Natural killer cell treated with Interleukin-12 subunit alpha and Interleukin-12 subunit beta and Interleukin-15 and Interleukin-18, amount 100 ng/mL, for 72 hours (primary cell): ENCODE results near the gene CAPZB. TPM values are rescaled to one million over a fixed set of nuclear protein-coding genes. Genes with fewer than 3 reads are reported as not detected.

ENCODE experiments used
- ATAC-seq, 2 donors: fragments of 150-1000 bp; cut with Tn5 transposase in 1 of 2; sonication (Bioruptor Pico), chemical (Tn5 transposase) in 1 of 2; 2 replicates each; pipeline ENCODE4 v1.10.0; 2021
- DNase-seq: peaks from one replicate; pipeline ENCODE4 v3.0.0; 2022; ENCODE audit warnings: low spot score
- H3K27ac Mint-ChIP-seq, 2 donors: 1 replicate in 1 of 2; 2 replicates in 1 of 2; pipeline ENCODE4 v1.8.0; 2022; ENCODE audit warnings: mixed read lengths in 2 of 2, mild to moderate bottlenecking in 1 of 2, moderate library complexity in 1 of 2
- H3K27me3 Mint-ChIP-seq, 2 donors: 1 replicate in 1 of 2; 2 replicates in 1 of 2; pipeline ENCODE4 v1.8.0; 2022; ENCODE audit warnings: mixed read lengths in 2 of 2
- H3K36me3 Mint-ChIP-seq: one replicate; pipeline ENCODE4 v1.8.0; 2022; ENCODE audit warnings: mixed read lengths
- H3K4me1 Mint-ChIP-seq, 2 donors: 1 replicate in 1 of 2; 2 replicates in 1 of 2; pipeline ENCODE4 v1.8.0; 2022; ENCODE audit warnings: low read depth in 2 of 2, mixed read lengths in 2 of 2, mild to moderate bottlenecking in 1 of 2
- H3K4me3 Mint-ChIP-seq: one replicate; pipeline ENCODE4 v1.8.0; 2022; ENCODE audit warnings: mixed read lengths
- H3K9me3 Mint-ChIP-seq: 2 replicates; pipeline ENCODE4 v1.8.0; 2022; ENCODE audit warnings: mixed read lengths
- total RNA-seq, 2 donors: library from RNA; stranded (reverse); gene quantifications; one replicate each; pipeline ENCODE4 v1.2.3, GENCODE V29; 2022

CAPZB gene
- total RNA-seq, 2 donors from 2014 or later, result 270 to 359 TPM

- H3K36me3 Mint-ChIP-seq, result no peaks in the 10 kb centered on the region
- peaks cover 0 to 2% of the 10 kb centered on the region in 2 donors for H3K4me1 Mint-ChIP-seq
- H3K27ac Mint-ChIP-seq, result no peak overlapping the region
- no peak for ATAC-seq
- no peaks in the 10 kb centered on the region for H3K27me3 Mint-ChIP-seq
- H3K4me3 Mint-ChIP-seq, result no peak overlapping the region
- H3K9me3 Mint-ChIP-seq, result no peaks in the 10 kb centered on the region
- DNase-seq, result no peak
Measured at GRCh38 chr1:19327301-19327700, 158.0 kb downstream of the CAPZB start.

DNA sequence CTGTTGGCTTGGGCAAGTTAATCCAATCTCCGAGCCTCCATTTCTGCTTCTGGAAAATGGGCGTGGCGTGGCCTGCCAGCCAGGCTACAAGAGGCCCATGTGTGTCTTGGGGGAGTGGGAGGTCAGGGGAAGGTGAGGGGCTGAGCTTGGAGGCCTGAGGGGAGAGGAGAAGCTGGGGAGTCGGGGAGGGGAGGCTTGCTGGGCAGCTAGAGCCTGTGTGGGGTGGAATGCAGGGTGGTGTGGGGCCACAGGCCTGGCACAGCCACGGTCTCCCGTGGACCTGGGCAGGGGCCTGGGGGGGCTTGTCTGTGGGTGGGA, 158.6 kb downstream of the CAPZB start:
- H3K36me3 Mint-ChIP-seq, result no peaks in the 10 kb centered on the region
- no peaks in the 10 kb centered on the region for H3K27me3 Mint-ChIP-seq
- no peak overlapping the region for H3K4me3 Mint-ChIP-seq
- ATAC-seq, result no peak
- no peaks in the 10 kb centered on the region for H3K9me3 Mint-ChIP-seq
- DNase-seq, result no peak
- H3K27ac Mint-ChIP-seq, result no peak overlapping the region
- peaks cover 0 to 3% of the 10 kb centered on the region in 2 donors for H3K4me1 Mint-ChIP-seq

- no peak for ATAC-seq
- H3K4me1 Mint-ChIP-seq, result peaks cover 3% of the 10 kb centered on the region in 2 donors
- no peak overlapping the region for H3K27ac Mint-ChIP-seq
- DNase-seq, result no peak
- no peak overlapping the region for H3K4me3 Mint-ChIP-seq
- H3K36me3 Mint-ChIP-seq, result no peaks in the 10 kb centered on the region
- no peaks in the 10 kb centered on the region for H3K27me3 Mint-ChIP-seq
- H3K9me3 Mint-ChIP-seq, result no peaks in the 10 kb centered on the region
Measured at GRCh38 chr1:19325958-19326747, 159.2 kb downstream of the CAPZB start.

DNA sequence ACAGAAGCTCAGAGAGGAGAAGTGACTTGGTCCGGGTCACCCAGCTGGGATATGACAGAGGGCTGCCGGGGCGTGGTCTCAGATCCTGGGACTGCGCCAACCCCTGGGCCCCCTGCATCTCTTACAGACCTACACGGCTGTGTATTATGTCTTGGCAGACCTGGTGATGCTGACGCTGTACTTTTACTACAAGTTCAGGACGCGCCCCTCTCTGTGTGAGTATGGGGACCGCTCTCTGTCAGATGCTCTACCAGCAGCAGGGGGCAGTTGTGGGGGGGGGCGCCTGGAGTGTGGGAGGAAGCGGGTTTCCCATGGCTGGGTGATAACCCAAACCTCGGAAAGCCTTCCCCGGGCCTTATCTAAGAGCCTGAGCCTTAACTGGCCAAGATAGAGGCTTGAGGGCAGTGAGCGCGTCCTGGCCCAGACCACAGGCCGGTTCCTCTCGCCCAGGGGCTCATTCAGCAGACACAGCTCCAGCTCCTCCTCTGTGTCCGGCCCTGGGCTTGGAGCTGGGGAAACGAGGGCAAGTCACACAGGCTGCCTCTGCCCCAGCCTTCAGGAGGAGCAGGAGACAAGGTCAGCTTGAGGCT, 159.9 kb downstream of the CAPZB start:
- no peaks in the 10 kb centered on the region for H3K36me3 Mint-ChIP-seq
- H3K9me3 Mint-ChIP-seq, result no peaks in the 10 kb centered on the region
- ATAC-seq, result peak in 1 of 2 donors; percentile 31
- H3K4me3 Mint-ChIP-seq, result no peak overlapping the region
- H3K27me3 Mint-ChIP-seq, result no peaks in the 10 kb centered on the region
- peaks cover 3 to 5% of the 10 kb centered on the region in 2 donors for H3K4me1 Mint-ChIP-seq
- no peak for DNase-seq
- H3K27ac Mint-ChIP-seq, result no peak overlapping the region

DNA sequence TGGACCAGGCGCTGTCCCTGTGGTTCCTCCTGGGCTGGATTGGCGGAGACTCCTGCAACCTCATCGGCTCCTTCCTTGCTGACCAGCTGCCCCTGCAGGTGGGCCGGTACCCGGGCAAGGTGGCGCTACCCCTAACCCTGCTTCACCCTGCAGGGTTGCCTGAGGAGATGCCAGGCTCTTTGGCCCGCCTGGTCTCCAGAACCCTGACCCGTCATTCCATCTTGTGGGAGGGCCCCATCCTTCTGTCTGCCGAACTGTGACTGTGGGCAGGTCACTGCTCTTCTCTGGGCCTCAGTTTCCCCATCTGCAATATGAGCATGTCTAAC, 160.7 kb downstream of the CAPZB start:
- Mint-ChIP-seq H3K9me3 (no peaks in the 10 kb centered on the region), H3K4me1 (peaks cover 3 to 5% of the 10 kb centered on the region in 2 donors), H3K36me3 (no peaks in the 10 kb centered on the region), H3K27me3 (no peaks in the 10 kb centered on the region), H3K27ac (no peak overlapping the region), H3K4me3 (no peak overlapping the region)
- ATAC-seq (no peak), DNase-seq (no peak)

GRCh38 chr1:19323987-19324664, 161.2 kb downstream of the CAPZB start:
- Mint-ChIP-seq H3K27ac (no peak overlapping the region), H3K36me3 (no peaks in the 10 kb centered on the region), H3K4me1 (peaks cover 3 to 5% of the 10 kb centered on the region in 2 donors), H3K9me3 (no peaks in the 10 kb centered on the region), H3K4me3 (no peak overlapping the region), H3K27me3 (no peaks in the 10 kb centered on the region)
- no peak for DNase-seq
- no peak for ATAC-seq

- Mint-ChIP-seq H3K4me1 (peaks cover 5 to 6% of the 10 kb centered on the region in 2 donors), H3K4me3 (no peak overlapping the region), H3K9me3 (no peaks in the 10 kb centered on the region), H3K36me3 (no peaks in the 10 kb centered on the region), H3K27ac (no peak overlapping the region), H3K27me3 (no peaks in the 10 kb centered on the region)
- no peak for DNase-seq
- ATAC-seq, result no peak
Measured at GRCh38 chr1:19322481-19322880, 162.9 kb downstream of the CAPZB start.

DNA sequence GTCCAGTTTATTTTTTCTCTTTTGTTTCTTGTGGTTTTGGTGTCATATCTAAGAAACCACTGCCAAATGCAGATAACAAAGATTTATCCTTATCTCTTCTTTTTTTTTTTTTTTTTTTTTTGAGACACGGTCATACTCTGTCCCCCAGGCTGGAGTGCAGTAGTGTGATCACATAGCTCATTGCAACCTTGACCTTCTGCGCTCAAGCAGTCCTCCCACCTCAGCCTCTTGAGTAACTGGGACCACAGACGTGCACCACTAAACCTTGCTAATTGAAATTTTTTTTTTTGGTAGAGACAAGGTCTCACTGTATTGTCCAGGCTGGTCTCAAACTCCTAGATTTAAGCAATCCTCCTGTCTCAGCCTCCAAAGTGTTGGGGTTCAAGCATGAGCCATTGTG, 164.3 kb downstream of the CAPZB start:
- H3K27ac Mint-ChIP-seq, result no peak overlapping the region
- no peak for ATAC-seq
- DNase-seq, result no peak
- H3K4me3 Mint-ChIP-seq, result no peak overlapping the region
- H3K27me3 Mint-ChIP-seq, result no peaks in the 10 kb centered on the region
- H3K4me1 Mint-ChIP-seq, result peaks cover 6 to 7% of the 10 kb centered on the region in 2 donors
- no peaks in the 10 kb centered on the region for H3K36me3 Mint-ChIP-seq
- H3K9me3 Mint-ChIP-seq, result no peaks in the 10 kb centered on the region

DNA sequence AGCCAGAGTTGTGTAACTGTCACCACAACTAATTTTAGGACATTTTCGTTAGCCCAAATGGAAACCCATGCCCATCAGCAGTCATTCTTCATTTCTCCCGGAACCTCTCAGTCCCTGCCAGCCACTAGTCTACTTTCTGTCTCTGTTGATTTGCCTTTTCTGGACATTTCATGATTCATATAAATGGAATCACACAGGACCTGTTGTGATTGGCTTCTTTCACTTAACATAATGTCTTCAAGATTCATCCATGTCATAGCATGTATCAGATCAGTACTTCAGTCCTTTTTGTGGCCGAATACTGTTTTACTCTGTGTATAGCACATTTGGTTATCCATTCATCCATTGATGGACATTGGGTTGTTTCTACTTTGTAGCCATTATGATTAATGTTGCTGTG, 166.1 kb downstream of the CAPZB start:
- DNase-seq (no peak), ATAC-seq (no peak)
- H3K4me3 Mint-ChIP-seq, result no peak overlapping the region
- no peaks in the 10 kb centered on the region for H3K36me3 Mint-ChIP-seq
- no peaks in the 10 kb centered on the region for H3K9me3 Mint-ChIP-seq
- H3K27me3 Mint-ChIP-seq, result no peaks in the 10 kb centered on the region
- peaks cover 12 to 14% of the 10 kb centered on the region in 2 donors for H3K4me1 Mint-ChIP-seq
- no peak overlapping the region for H3K27ac Mint-ChIP-seq

DNA sequence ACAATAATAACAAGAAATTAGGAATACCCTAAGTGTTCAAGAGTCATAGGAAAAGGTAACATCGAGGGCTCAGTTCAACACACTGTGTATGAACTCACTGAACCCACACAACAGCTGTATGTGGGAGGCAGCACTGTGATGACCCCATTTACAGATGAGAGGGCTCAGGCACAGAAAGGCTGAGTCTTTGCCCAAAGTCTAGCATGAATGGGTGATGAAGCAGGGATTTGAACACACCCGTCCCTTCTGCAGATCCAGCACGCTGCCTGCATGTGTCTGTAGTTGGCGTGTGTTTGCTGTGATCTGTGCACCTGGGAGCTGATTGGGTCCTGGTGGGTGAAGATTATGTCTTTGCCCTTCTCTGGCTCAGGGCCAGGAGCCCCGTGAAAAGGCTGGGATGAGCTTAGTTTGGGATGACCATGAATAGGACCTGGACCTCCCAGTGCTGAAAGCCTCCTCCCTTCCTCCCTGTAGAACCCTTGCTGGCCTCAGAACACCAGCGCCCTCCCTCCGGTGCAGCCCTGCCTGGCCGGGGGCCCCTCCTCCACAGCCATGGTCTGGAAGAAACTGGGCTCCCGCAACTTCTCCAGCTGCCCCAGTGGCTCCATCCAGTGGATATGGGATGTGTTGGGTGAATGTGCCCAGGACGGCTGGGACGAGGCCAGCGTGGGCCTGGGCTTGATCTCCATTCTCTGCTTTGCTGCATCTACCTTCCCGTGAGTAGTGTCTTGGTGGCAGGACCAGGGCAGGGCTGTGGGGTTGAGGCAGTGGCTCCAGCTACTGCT, 168.0 kb downstream of the CAPZB start:
- no peaks in the 10 kb centered on the region for H3K27me3 Mint-ChIP-seq
- H3K9me3 Mint-ChIP-seq, result no peaks in the 10 kb centered on the region
- ATAC-seq (no peak), DNase-seq (no peak)
- no peak overlapping the region for H3K4me3 Mint-ChIP-seq
- peaks cover 19 to 24% of the 10 kb centered on the region in 2 donors for H3K4me1 Mint-ChIP-seq
- H3K27ac Mint-ChIP-seq, result no peak overlapping the region
- no peaks in the 10 kb centered on the region for H3K36me3 Mint-ChIP-seq

DNA sequence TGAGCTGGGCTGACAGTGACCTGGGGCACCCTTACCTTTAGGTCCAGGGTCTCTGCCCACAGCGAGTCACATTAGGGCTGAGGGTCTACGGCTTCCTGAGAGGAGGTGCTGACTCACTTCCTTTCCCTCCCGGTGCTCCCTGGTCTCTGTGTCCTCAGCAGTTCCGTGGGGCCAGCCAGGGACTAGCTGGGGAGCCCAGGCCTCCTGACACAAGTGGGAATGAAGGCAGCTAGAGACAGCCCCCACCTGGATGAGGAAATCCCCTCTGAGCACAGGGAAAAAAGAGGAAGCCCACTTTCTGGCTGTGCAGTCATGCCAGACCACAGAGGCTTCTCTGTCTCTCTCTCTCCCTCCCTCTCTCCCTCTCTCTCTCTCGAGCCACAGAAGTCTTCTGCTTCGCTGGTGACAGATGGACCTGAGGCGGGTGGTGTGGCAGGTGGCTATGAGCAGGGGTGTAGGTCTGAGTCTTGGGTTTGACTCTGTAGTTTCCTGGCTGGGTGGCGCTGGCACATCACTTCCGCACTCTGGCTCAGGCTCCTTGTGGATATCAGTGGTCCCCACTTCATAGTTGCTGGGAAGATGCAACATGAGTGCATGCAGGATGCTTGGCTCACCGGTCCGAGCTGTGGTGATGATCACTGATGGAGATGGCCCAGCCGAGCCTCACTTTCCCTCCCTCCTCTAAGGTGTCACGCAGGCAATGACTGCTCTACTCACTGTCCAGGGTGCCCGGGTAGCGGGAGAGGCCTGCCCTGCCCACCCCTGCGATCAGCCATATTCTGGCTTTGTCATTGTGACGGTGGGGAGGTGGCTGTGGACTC, 169.8 kb downstream of the CAPZB start:
- H3K27ac Mint-ChIP-seq, result peak overlapping the region; percentile 37 to 57
- peaks cover 24 to 29% of the 10 kb centered on the region in 2 donors for H3K4me1 Mint-ChIP-seq
- no peak for DNase-seq
- H3K27me3 Mint-ChIP-seq, result no peaks in the 10 kb centered on the region
- H3K9me3 Mint-ChIP-seq, result no peaks in the 10 kb centered on the region
- no peak for ATAC-seq
- H3K36me3 Mint-ChIP-seq, result no peaks in the 10 kb centered on the region
- peak overlapping the region; percentile 20 for H3K4me3 Mint-ChIP-seq

DNA sequence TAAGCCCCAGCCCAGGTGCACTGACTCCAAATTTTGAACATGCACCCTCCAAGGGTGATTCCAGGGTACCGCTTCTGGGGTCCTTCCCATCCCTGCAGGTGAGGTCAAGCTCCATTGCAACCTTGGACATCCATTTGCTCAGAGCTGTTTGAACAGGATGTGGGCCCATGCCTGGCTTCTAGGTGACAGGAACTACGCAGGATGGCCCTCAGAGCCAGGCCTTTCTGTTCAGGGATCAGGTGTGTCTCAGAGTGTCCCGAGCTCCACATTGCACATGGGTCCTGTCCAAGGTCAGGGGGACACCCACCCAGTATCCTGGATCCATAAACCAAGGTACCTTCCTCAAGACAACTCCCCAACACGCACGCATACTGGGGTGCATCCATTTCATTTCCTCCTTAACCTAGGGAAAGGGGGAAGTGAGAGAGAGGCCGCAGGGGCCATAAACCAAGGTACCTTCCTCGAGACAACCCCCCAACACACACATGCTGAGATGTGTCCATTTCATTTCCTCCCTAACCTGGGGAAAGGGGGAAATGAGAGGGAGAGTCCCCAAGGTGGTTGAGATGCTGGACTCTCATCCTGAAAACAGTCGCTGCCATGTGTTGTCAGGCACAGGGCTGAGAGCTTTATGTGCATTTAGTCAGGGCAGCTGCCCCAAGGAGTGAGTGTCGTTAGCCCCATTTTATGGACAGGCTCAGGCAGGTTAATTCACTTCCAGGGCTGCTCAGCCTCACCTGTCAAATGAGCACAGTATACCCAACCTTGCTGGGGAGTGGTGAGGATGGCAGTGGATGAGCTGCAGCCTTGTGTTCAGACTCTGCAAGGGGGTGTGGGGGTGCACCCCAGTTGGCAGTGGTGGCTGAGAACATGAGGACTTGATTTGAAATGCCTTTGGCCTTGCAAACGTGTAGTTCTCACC, 171.1 kb downstream of the CAPZB start:
- DNase-seq, result no peak
- no peak for ATAC-seq
- H3K27me3 Mint-ChIP-seq, result no peaks in the 10 kb centered on the region
- no peak overlapping the region for H3K4me3 Mint-ChIP-seq
- H3K36me3 Mint-ChIP-seq, result no peaks in the 10 kb centered on the region
- H3K27ac Mint-ChIP-seq, result no peak overlapping the region
- peaks cover 24 to 30% of the 10 kb centered on the region in 2 donors for H3K4me1 Mint-ChIP-seq
- no peaks in the 10 kb centered on the region for H3K9me3 Mint-ChIP-seq
